ENCODE results near the gene IFNK.
A peak's percentile ranks its signal among the peaks of the same experiment; 100 is the strongest.

IFNK gene

GRCh38 chr9:27538647-27539046, 14.6 kb downstream of the IFNK start:
- DNase-seq (ENCODE audit: low read depth in 2 of 2): no peak

DNA sequence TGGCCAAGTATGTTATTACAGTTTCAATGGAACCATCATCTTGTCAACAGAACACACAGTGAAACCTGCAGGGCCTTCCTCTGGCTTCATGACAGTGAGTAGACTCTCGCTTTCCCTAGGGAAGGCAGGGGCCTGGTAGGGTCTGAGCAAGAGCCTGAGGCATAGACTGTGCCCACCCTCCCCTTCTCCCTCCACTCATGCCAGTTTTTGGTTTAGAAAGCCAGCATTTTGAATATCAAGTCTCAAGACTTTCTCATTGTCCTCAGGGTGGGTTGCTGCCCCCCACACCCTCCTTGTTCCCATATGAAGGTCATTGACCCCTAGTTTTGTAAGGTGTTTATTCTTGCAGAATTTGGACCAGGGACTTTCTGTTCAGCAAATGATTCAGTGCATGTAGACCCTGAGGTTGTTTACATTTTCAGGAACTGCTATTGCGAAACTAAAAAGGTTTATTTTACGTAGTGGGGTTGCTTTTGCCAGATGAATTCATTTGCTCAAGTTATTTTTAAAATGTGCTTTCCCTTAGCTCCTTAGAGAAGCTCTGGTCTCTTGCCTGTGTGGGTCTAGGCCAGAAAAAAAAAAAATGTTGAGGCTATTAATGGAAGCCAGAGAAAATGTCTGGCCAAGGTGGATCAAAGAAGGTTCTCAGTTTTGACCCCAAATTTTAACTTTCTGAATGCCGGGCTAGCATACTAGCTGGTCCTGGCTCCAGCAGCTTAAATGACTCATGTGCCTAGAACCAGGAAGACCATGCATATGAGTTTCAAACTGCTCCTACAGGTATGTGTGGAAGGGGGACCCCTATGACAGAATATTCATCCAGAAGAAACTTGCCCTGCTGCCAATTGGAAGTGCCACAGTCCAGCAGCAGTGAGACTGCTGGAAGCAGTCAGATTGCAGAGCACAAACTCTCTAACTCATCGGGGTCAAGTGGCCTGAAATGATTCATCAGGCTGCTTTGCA, 15.7 kb downstream of the IFNK start:
- DNase-seq (ENCODE audit: low read depth in 2 of 2): no peak

- no peak for DNase-seq (ENCODE audit: low read depth in 2 of 2)
Measured at GRCh38 chr9:27540502-27540901, 16.4 kb downstream of the IFNK start.

DNA sequence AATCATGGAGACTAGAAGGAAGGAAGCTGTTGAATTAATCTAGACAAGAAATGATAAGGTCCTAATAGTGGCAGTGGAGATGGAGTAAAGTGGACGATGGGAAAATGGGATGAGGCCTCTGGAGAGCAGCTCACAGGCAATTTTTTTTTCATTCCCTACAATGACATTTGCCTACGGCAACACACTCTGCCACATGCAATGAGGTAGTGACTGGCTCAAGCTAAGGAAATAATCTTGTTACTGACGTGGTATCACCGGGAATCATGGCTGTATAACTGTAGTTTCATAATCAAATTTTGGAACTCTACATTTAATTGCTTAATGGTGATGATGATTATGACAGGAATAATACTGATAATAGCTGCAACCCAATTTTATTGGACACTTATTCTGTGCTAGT, 17.6 kb downstream of the IFNK start:
- DNase-seq (ENCODE audit: low read depth in 2 of 2): no peak

- no peak for DNase-seq (ENCODE audit: low read depth in 2 of 2)
Measured at GRCh38 chr9:27542508-27542907, 18.4 kb downstream of the IFNK start.

- DNase-seq (ENCODE audit: low read depth in 2 of 2): no peak
Measured at GRCh38 chr9:27545471-27545870, 21.4 kb downstream of the IFNK start.

DNA sequence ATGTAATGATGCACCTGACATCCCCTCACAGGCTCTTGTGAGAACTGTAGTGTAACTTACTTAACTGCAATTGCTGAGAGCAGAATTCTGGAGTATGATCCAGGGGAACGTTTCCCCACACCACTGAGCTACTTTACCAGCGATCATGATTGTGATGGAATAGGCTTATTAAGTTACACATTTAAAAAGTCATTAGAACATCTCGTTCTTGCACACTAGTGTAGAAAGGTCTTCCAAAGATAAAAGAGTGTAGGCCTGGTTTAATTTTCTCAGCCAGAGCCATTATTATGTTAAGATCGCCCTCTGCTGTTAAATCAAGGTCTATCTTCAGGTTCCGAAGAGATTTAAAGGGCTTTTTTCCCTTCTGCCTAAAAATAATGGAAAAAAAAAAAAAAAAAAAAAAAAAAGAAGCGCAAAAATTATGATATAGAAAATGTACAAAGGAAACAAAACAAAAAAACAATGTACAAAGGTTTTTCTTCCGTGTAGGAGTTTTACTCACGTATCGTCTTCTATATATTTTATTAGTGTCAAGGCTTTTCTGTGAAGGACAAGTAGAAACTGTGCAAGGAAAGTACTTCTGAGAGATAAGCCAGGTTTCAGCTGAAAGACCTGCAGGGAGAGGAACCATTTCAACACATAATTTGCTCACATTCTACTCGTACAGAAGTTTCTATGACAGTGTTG, 24.1 kb downstream of the IFNK start:
- DNase-seq (ENCODE audit: low read depth in 2 of 2): no peak

DNA sequence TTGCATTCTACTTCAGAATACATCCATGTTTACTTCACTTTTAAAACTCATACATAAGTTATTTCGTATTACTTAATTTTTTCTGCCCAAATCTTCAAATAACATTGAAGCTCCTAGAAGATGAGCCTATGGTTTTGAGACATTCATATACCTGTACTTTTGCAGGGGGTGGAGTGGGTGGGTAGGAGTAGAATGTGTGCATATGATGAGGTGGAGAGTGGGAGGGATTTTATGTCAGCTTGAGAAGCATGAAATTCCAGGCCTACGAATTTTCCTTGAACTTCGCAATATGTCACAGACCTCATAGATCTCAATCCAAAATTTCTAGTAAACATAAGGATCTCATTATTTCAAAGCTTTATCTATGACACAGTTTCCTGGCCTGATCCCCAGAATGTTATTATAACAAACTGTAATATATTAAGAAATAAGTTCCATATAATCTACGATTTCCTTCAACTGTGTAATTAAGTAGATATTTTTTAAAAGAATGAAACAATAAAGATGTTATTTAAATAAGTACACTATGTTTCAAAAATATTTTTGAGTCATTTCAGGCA, 25.2 kb downstream of the IFNK start:
- no peak for DNase-seq (ENCODE audit: low read depth in 2 of 2)

- DNase-seq (ENCODE audit: low read depth in 2 of 2): no peak
Measured at GRCh38 chr9:27554712-27555111, 30.6 kb downstream of the IFNK start.

GRCh38 chr9:27556470-27556869, 32.4 kb downstream of the IFNK start:
- DNase-seq (ENCODE audit: low read depth in 2 of 2): no peak

DNA sequence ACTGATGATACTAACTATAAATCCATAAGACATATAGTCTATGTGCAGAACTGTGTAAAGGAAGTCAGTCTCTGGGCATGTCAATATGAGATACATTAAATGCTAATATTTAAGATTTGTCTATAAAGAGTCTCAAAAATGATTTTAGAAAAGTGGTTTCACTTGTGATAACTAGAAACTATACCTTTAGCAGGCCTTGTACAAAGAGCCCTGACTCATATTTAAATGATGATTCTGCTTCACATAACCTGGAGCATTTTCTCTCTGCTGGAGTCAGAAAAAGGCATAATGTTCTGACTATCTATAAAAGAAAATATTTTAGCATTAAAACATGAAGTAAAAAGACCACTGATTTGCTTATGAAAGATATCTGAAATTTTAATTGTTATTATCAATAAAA, 34.2 kb downstream of the IFNK start:
- DNase-seq (ENCODE audit: low read depth in 2 of 2): no peak

GRCh38 chr9:27560457-27560856, 36.4 kb downstream of the IFNK start:
- DNase-seq (ENCODE audit: low read depth in 2 of 2): no peak

- DNase-seq (ENCODE audit: low read depth in 2 of 2): no peak
Measured at GRCh38 chr9:27561685-27562084, 37.6 kb downstream of the IFNK start.

GRCh38 chr9:27563738-27564430, 39.8 kb downstream of the IFNK start:
- no peak for DNase-seq (ENCODE audit: low read depth in 2 of 2)

GRCh38 chr9:27564670-27565069, 40.6 kb downstream of the IFNK start:
- no peak for DNase-seq (ENCODE audit: low read depth in 2 of 2)

DNA sequence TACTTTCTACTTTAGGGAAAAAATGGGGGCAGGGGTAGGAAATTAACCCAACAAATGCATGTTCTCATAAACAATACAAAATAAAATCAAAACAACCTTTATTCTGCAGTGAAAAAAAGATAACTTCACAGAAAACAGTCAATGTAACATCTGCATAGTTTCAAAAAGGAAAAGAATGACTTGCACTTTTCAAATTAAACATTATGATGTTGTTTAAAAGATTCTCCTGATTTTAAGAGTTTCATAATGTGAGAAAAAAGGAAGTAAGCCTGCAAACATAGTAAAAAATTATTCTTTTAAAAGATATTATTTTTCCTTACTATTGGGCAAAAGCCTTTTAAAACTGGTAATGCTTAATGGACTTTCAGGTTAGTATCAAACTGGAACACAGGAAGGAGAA, 41.6 kb downstream of the IFNK start:
- no peak for DNase-seq (ENCODE audit: low read depth in 2 of 2)

DNA sequence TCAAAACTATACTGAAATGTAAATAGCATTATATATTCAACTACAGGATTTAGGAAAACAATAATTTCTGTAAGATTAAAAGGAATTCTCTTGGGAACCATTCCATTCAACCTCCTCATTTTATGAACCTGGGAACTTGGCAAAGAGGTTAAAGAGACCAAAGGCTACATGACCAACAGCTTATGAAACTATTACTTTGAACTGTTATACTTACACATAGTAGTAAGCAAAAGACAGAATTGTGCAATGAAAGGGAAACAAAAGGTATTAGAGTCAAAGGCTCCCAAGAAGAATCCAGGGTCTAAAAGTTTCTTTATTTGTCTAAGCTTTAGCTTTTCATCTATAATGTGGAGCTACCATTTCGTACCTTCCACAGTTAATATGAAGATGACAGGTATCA, 42.0 kb downstream of the IFNK start:
- DNase-seq (ENCODE audit: low read depth in 2 of 2): no peak

- DNase-seq (ENCODE audit: low read depth in 2 of 2): no peak
Measured at GRCh38 chr9:27569406-27569805, 45.3 kb downstream of the IFNK start.

- DNase-seq (ENCODE audit: low read depth in 2 of 2): no peak
Measured at GRCh38 chr9:27571011-27571410, 46.9 kb downstream of the IFNK start.

GRCh38 chr9:27572061-27572460, 48.0 kb downstream of the IFNK start:
- no peak for DNase-seq (ENCODE audit: low read depth in 2 of 2)

- DNase-seq (ENCODE audit: low read depth in 2 of 2): no peak
Measured at GRCh38 chr9:27572566-27572917, 48.5 kb downstream of the IFNK start.

DNA sequence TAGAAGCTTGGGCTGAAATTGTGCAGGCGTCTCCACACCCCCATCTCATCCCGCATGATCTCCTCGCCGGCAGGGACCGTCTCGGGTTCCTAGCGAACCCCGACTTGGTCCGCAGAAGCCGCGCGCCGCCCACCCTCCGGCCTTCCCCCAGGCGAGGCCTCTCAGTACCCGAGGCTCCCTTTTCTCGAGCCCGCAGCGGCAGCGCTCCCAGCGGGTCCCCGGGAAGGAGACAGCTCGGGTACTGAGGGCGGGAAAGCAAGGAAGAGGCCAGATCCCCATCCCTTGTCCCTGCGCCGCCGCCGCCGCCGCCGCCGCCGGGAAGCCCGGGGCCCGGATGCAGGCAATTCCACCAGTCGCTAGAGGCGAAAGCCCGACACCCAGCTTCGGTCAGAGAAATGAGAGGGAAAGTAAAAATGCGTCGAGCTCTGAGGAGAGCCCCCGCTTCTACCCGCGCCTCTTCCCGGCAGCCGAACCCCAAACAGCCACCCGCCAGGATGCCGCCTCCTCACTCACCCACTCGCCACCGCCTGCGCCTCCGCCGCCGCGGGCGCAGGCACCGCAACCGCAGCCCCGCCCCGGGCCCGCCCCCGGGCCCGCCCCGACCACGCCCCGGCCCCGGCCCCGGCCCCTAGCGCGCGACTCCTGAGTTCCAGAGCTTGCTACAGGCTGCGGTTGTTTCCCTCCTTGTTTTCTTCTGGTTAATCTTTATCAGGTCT, 49.0 kb downstream of the IFNK start, which contains the start of gene C9orf72:
TSS of gene C9orf72 (minus strand) at position 564 of the 716 bp plus-strand sequence. CDS start 6,361 bp downstream, outside the sequence.
- peak; percentile 71 to 78 for DNase-seq (ENCODE audit: low read depth in 2 of 2)

Measured in stimulated activated CD4-positive, alpha-beta T cell treated with anti-CD3 and anti-CD28 coated beads, Interleukin-4, amount 100 ng/mL, for 48 hours (primary cell).